ENCODE results near the gene PRICKLE1. TPM values are rescaled to one million over a fixed set of nuclear protein-coding genes. Genes with fewer than 3 reads are reported as not detected.
A peak's percentile ranks its signal among the peaks of the same experiment; 100 is the strongest.

The PRICKLE1 gene
- total and polyA plus RNA-seq, 2 experiments from 2014 or later: 7.7 to 51.7 TPM

- Mint-ChIP-seq H3K9me3 (no peaks in the 10 kb centered on the region), H3K36me3 (ENCODE audit: low read depth) (no peaks in the 10 kb centered on the region), H3K4me3 (no peak overlapping the region), H3K4me1 (peaks cover 14% of the 10 kb centered on the region), H3K27me3 (ENCODE audit: insufficient read depth, low read depth, poor library complexity) (peaks cover 32% of the 10 kb centered on the region), H3K27ac (no peak overlapping the region)
- H3F3A ChIP-seq (replicated peaks; ENCODE audit: low read depth): no peaks in the 10 kb centered on the region
- H3K9me2 ChIP-seq (ENCODE audit: insufficient read depth): no peaks in the 10 kb centered on the region
- no peak for DNase-seq (ENCODE audit: low spot score)
- no peak for ATAC-seq
- H3K79me2 ChIP-seq (replicated peaks; ENCODE audit: insufficient read depth): no peaks in the 10 kb centered on the region
- H2AFZ ChIP-seq: no peak overlapping the region
- no peak overlapping the region for H3K27ac ChIP-seq (ENCODE audit: low read depth)
- H3K27me3 ChIP-seq (ENCODE audit: insufficient read depth): peaks cover 46% of the 10 kb centered on the region
- 0 out of 2 replicates have a peak, but pooled peaks cover 4% of the 10 kb centered on the region for H4K20me1 ChIP-seq (replicated peaks; ENCODE audit: insufficient read depth)
- H3K4me1 ChIP-seq (ENCODE audit: insufficient read depth): peaks cover 14% of the 10 kb centered on the region; the same call in 1 of the 2 replicates
- no peaks in the 10 kb centered on the region for H3K36me3 ChIP-seq (ENCODE audit: insufficient read depth)
- no peak for TF ChIP-seq POLR2AphosphoS5 (IDR thresholded peaks at IDR 0.05; ENCODE audit: low read depth)
- no peak for TF ChIP-seq ETS1 (IDR thresholded peaks at IDR 0.05)
- TF ChIP-seq EZH2 (IDR thresholded peaks at IDR 0.05; ENCODE audit: low read depth, unreplicated experiment): no peak
- TF ChIP-seq ZNF331 (CRISPR knock-in tag; IDR thresholded peaks at IDR 0.05; ENCODE audit: low read depth): no peak
- H3K4me2 ChIP-seq: no peak overlapping the region
- H3K4me3 ChIP-seq: no peak overlapping the region
These were observed 32.6 kb downstream of the PRICKLE1 start for GRCh38 chr12:42556917-42557316.

GRCh38 chr12:42552822-42553221 is 36.7 kb downstream of the PRICKLE1 start:
- H3K27ac Mint-ChIP-seq: no peak overlapping the region
- H3K27me3 Mint-ChIP-seq (ENCODE audit: insufficient read depth, low read depth, poor library complexity): peaks cover 46% of the 10 kb centered on the region
- Histone ChIP-seq H3K4me1 (ENCODE audit: insufficient read depth) (peaks cover 14% of the 10 kb centered on the region; the same call in 1 of the 2 replicates), H3K4me2 (peak overlapping the region; percentile 58), H2AFZ (no peak overlapping the region), H3K79me2 (replicated peaks; ENCODE audit: insufficient read depth) (no peaks in the 10 kb centered on the region), H4K20me1 (replicated peaks; ENCODE audit: insufficient read depth) (peaks cover 10% of the 10 kb centered on the region; the same call in 1 of the 2 replicates), H3K27ac (ENCODE audit: low read depth) (no peak overlapping the region), H3K36me3 (ENCODE audit: insufficient read depth) (no peaks in the 10 kb centered on the region), H3K27me3 (ENCODE audit: insufficient read depth) (peaks cover 76% of the 10 kb centered on the region), H3F3A (replicated peaks; ENCODE audit: low read depth) (no peaks in the 10 kb centered on the region), H3K9me2 (ENCODE audit: insufficient read depth) (no peaks in the 10 kb centered on the region), H3K4me3 (0 out of 2 replicates have a peak overlapping the region, but pooled peaks have one; percentile 27)
- H3K9me3 Mint-ChIP-seq: no peaks in the 10 kb centered on the region
- peak overlapping the region; percentile 32; the same call in 2 of the 3 replicates for H3K4me3 Mint-ChIP-seq
- ATAC-seq (peak; percentile 94), DNase-seq (ENCODE audit: low spot score) (peak; percentile 59)
- peaks cover 21% of the 10 kb centered on the region for H3K4me1 Mint-ChIP-seq
- no peaks in the 10 kb centered on the region for H3K36me3 Mint-ChIP-seq (ENCODE audit: low read depth)
- TF ChIP-seq ZNF462 (CRISPR knock-in tag; IDR thresholded peaks at IDR 0.05): no peak
- no peak for TF ChIP-seq POLR2AphosphoS5 (IDR thresholded peaks at IDR 0.05; ENCODE audit: low read depth)
- TF ChIP-seq CTCF (conservative IDR thresholded peaks at IDR 0.05; ENCODE audit: low read depth in 2 of 2): no peak
- TF ChIP-seq REST (IDR thresholded peaks at IDR 0.05; ENCODE audit: unreplicated experiment): no peak
- TF ChIP-seq NANOG (IDR thresholded peaks at IDR 0.05; ENCODE audit: borderline replicate concordance): no peak
- no peak for TF ChIP-seq CREB1 (CRISPR knock-in tag; IDR thresholded peaks at IDR 0.05; ENCODE audit: low read depth)
